ENCODE data around the gene IL31.
"Not testable (repeated sequence)": the region's sequence is repeated elsewhere in the genome, so short reads cannot be mapped to it uniquely, and the experiment has no call there.

IL31 gene

DNA sequence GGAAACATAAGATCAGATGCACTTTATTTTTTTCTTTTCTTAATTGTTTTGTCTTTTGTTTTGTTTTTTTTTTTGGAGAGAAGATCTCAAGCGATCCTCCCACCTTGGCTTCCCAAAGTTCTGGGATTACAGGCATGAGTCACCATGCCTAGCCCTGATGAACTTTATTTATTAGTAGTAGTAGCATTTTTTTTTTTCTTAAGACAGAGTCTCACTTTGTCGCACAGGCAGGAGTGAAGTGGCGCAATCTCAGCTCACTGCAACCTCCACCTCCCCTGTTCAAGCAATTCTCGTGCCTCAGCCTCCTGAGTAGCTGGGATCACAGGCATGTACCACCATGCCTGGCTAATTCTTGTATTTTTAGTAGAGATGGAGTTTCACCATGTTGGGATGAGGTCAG, 2.5 kb upstream of the IL31 start:
- not testable (repeated sequence) for H3K4me1 Mint-ChIP-seq, H3K27me3 Mint-ChIP-seq, H3K9me3 Mint-ChIP-seq, H3K27ac Mint-ChIP-seq, ATAC-seq, DNase-seq, H3K4me3 Mint-ChIP-seq

DNA sequence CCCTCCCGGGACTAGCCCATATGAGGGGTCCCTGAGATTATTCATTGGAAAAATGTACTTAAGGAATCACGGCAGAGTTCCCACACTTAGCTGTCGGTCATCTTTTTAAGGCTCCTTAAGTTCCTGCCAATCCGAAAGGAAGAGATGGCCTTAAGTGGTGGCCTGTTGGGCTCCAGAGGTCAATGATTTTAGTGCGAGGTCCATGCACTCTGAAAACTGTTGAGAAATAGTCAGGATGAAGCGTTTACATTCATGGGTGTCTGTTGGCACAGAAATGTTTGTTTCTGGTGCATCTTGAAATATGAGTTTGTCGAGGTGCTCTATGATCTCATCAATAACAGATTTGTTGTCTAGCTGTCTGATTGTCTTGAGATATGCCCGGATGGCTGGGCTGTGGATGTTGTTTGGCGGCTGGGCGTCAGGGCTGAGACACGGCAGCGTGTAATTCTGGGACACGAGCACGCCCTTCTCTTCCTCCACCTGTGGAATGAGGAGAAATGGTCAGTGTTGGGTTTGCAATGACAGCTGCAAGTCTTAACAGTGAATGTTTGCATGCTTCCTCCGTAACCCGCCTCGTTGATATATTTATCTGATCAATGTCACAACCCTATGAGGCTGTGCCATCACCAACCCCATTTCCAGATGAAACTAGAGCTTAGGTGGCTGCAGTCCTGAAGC, 1.6 kb downstream of the IL31 start:
- DNase-seq = no peak
- Mint-ChIP-seq H3K4me3 (no peak overlapping the region), H3K27ac (no peak overlapping the region), H3K4me1 (no peaks in the 10 kb centered on the region), H3K9me3 (no peaks in the 10 kb centered on the region), H3K27me3 (no peaks in the 10 kb centered on the region)
- no peak for ATAC-seq

DNA sequence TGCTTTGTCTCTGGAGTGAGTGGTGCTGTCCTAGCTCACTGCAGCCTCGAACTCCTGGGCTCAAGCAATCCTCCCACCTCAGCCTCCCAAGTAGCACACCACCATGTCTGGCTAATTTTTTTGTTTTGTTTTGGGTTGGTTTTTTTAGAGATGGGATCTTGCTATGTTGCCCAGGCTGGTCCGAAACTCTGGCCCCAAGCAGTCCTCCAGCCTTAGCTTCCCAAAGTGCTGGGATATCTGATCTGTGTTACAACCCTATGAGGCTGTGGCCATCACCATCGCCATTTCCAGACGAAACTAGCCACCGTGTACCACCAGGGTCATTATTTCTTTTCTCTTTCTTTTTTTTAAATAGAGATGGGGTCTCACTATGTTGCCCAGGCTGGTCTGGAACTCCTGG, 2.6 kb downstream of the IL31 start:
- DNase-seq = no peak
- Mint-ChIP-seq H3K4me3 (no peak overlapping the region), H3K27me3 (no peaks in the 10 kb centered on the region), H3K27ac (no peak overlapping the region), H3K9me3 (no peaks in the 10 kb centered on the region), H3K4me1 (peaks cover 8% of the 10 kb centered on the region)
- ATAC-seq = no peak

DNA sequence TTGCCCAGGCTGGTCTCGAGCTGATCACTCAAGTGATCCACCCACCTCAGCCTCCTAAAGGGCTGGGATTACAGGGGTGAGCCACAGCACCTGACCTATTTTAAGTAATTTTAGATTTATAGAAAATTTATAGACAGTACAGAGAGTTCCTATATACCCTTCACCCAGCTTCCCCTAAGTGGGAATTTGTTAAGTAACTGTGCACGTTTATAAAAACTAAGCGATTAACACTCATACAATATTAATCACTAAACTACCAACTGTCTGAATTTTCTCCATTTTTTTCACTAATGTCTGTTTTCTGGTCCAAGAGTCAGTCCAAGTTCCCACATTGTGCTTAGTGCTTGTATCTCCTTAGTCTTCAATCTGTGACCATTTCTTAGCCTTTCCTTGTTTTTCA, 5.5 kb downstream of the IL31 start:
- no peak for ATAC-seq
- H3K4me1 Mint-ChIP-seq = peaks cover 11% of the 10 kb centered on the region
- no peaks in the 10 kb centered on the region for H3K27me3 Mint-ChIP-seq
- H3K9me3 Mint-ChIP-seq = no peaks in the 10 kb centered on the region
- H3K4me3 Mint-ChIP-seq = no peak overlapping the region
- H3K27ac Mint-ChIP-seq = no peak overlapping the region
- DNase-seq = no peak

DNA sequence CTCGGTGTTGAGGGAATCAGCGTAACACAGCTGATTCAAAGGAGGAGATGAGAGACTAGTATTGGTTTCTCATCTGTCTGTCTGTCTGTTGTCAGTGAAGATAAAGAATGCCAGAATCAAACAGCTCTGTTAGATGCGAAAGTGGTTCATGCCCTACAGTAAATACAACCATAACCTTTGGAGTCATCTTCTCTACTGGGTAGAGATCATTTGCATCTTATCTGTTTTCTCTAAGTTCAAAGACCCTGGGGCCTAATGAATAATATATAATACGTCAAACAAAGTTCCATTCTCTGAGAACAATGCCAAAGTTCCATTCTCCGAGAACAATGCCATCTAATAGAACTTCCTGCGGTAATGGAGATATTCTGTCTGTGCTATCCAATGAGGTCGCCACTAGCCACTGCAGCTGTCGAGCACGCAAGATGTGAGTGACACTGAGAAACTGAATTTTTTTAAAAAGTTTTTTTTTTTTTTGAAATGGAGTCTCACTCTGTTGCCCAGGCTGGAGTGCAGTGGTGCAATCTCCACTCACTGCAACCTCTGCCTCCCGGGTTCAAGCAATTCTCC, 6.6 kb downstream of the IL31 start:
- no peak overlapping the region for H3K4me3 Mint-ChIP-seq
- H3K4me1 Mint-ChIP-seq = peaks cover 21% of the 10 kb centered on the region
- DNase-seq = no peak
- H3K27ac Mint-ChIP-seq = no peak overlapping the region
- no peaks in the 10 kb centered on the region for H3K9me3 Mint-ChIP-seq
- no peak for ATAC-seq
- H3K27me3 Mint-ChIP-seq = no peaks in the 10 kb centered on the region

DNA sequence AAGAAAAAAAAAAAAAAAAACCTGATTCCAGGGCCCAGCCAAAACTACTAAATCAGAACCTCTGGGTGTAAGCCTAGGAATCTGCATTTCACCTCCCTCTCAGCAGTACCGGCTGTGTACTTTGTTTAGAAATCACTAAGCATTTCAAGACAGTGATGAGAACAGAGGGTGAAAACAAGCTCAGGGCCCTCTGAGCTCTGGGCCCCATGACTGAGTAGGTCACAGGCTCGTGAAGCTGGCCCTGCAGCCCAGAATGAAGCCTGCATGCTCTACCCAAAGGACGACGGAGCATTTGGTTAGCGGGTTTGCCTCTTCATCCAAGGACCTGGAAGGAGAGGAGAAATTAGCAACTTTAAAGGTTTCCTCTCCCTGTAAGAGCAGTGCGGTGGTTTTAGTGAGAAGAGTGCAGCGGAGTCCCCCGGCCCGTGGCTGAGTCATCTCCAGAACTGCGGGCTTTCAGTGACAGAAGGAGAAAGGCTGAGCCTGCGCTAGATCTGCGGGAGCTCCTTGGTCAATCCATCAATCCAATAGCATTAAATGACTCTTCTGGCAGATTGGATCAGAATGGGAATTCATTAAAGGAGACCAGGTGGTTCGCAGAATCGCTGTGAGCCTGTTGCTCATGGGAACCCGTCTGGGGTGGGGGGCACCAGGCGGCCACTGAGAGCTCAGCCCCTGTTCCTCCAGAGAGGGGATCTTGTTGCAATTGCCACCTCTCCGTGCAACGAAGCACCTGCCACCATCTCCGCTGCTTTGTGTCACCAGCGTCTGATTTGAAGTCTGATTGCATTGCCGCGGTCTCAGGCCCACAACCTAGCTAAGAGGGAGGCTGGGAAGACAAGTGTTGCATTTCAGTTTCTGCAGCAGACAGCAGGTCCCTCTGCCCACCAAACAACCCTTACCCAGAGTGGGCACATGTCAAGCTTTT, 7.3 kb downstream of the IL31 start:
- no peak overlapping the region for H3K27ac Mint-ChIP-seq
- no peak overlapping the region for H3K4me3 Mint-ChIP-seq
- peak; percentile 21 to 61 for DNase-seq
- peak; percentile 91 for ATAC-seq
- H3K4me1 Mint-ChIP-seq = peaks cover 29% of the 10 kb centered on the region
- no peaks in the 10 kb centered on the region for H3K9me3 Mint-ChIP-seq
- no peaks in the 10 kb centered on the region for H3K27me3 Mint-ChIP-seq

DNA sequence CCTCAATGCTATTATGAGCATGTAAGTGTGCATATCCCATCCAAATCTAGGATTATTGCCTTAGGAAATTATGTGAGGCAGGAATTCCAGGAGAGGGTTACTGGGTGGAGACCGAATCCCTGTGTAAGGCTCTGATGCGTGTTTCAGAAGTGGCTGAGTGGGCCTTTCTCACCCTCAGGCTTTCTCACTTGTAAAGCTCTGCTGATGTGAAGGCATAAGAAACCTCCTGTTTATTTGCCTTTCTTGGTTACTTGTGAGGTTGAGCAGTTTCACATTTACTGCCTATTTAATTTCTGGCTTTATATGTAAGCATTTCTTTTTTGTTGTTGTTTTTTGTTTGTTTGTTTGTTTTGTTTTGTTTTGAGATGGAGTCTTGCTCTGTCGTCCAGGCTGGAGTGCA, 11.0 kb downstream of the IL31 start:
- no peaks in the 10 kb centered on the region for H3K9me3 Mint-ChIP-seq
- peaks cover 34% of the 10 kb centered on the region for H3K4me1 Mint-ChIP-seq
- no peak for DNase-seq
- no peak for ATAC-seq
- H3K4me3 Mint-ChIP-seq = no peak overlapping the region
- no peaks in the 10 kb centered on the region for H3K27me3 Mint-ChIP-seq
- H3K27ac Mint-ChIP-seq = no peak overlapping the region

DNA sequence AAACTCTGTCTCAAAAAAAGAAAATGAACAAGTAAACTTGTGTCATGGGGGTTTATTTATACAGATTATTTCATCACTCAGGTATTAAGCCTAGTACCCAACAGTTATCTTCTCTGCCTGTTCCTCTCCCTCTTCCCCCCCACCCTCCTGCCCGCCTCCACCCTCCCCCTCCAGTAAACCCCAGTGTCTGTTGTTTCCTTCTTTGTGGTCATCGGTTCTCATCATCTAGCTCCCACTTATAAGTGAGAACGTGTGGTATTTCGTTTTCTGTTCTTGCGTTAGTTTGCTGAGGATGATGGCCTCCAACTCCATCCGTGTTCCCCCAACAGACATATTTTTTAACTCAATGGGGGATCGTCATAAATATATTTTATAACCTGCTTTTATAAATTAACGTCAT, 12.3 kb downstream of the IL31 start:
- ATAC-seq (peak; percentile 66), DNase-seq (peak in 1 of 2 donors; percentile 36)
- peak overlapping the region in 1 of 2 donors; percentile 89 for H3K27ac Mint-ChIP-seq
- H3K4me3 Mint-ChIP-seq = peak overlapping the region; percentile 54 to 62
- H3K9me3 Mint-ChIP-seq = no peaks in the 10 kb centered on the region
- peaks cover 29% of the 10 kb centered on the region for H3K4me1 Mint-ChIP-seq
- no peaks in the 10 kb centered on the region for H3K27me3 Mint-ChIP-seq

DNA sequence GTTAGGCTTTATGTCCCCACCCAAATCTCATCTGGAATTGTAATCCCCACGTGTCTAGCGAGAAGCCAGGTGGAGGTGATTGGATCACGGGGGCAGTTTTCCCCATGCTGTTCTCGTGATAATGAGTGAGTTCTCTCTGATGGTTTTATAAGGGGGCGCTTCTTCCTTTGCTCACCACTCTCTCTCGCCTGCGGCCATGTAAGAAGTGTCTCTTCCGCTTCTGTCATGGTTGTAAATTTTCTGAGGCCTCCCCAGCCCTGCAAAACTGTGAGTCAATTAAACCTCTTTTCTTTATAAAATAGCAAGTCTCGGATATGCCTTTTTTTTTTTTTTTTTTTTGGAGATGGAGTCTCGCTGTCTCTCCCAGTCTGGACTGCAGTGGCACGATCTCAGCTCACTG, 13.3 kb downstream of the IL31 start:
- DNase-seq (no peak), ATAC-seq (no peak)
- Mint-ChIP-seq H3K4me1 (peaks cover 24% of the 10 kb centered on the region), H3K27ac (no peak overlapping the region), H3K27me3 (no peaks in the 10 kb centered on the region), H3K9me3 (no peaks in the 10 kb centered on the region), H3K4me3 (no peak overlapping the region)

DNA sequence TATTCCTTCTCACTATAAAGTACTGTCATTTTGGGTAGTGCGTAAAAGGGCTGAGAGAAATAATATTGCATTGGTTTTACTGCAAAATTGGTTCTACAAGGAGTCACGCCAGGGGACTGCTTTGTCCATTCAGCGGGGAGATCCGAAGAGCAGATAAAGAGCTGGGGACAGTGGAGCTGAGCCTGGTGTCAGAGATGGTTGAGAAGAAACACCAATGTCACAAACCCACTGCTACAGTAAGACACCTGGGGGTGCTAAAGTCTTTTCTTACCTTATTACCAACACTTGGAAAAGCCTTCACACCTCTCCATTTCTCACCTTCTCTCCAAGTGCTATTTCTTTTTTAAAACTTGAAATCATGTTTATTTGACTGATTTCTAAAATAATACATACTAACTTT, 14.1 kb downstream of the IL31 start:
- no peaks in the 10 kb centered on the region for H3K27me3 Mint-ChIP-seq
- no peaks in the 10 kb centered on the region for H3K9me3 Mint-ChIP-seq
- no peak for DNase-seq
- H3K4me1 Mint-ChIP-seq = peaks cover 24% of the 10 kb centered on the region
- no peak overlapping the region for H3K27ac Mint-ChIP-seq
- no peak overlapping the region for H3K4me3 Mint-ChIP-seq
- ATAC-seq = no peak

DNA sequence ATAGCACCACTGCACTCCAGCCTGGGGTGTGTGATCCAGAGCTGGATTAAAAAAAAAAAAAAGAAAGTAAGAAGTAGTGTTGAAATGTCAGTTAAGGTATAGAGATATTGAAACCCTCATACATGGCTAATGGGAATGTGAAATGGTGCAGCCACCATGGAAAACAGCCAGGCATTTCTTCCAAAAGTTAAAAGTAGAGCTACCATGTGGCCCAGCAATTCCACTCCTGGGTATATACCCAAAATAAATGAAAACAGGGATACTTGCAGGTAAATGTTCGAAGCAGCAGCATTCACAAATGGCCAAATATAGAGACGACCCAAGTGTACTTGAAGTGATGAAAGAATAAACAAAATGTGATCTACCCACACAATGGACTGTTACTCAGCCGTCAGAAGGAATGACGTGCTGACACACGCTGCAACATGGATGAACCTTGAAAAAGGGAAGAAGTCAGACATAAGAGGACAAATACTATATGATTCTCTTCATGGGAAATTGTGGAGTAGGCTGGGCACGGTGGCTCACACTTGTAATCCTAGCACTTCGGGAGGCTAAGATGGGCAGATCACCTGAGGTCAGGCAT, 15.2 kb downstream of the IL31 start:
- no peak for ATAC-seq
- no peaks in the 10 kb centered on the region for H3K9me3 Mint-ChIP-seq
- no peak overlapping the region for H3K27ac Mint-ChIP-seq
- H3K4me3 Mint-ChIP-seq = no peak overlapping the region
- H3K27me3 Mint-ChIP-seq = no peaks in the 10 kb centered on the region
- no peak for DNase-seq
- H3K4me1 Mint-ChIP-seq = peaks cover 24% of the 10 kb centered on the region

DNA sequence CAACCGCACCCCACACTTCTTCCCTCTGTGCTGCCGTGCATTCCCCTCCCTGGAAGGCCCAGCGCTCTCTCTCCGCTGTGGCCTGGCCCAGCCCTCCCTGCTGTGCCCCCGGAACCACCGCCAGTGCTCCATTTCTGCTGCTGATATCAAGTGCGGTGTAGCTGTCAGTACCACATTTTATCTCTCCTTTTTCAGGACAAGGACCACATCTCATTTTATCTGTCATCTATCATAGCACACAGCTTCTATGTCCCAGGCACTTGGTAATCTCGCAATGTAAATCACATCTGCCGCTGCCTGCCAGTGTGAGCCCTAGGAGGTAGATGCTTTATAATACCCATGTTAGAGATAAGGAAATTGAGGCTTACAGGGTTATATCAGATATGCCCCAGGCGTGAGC, 18.3 kb downstream of the IL31 start:
- H3K4me1 Mint-ChIP-seq = no peaks in the 10 kb centered on the region
- no peak for ATAC-seq
- H3K27ac Mint-ChIP-seq = no peak overlapping the region

DNA sequence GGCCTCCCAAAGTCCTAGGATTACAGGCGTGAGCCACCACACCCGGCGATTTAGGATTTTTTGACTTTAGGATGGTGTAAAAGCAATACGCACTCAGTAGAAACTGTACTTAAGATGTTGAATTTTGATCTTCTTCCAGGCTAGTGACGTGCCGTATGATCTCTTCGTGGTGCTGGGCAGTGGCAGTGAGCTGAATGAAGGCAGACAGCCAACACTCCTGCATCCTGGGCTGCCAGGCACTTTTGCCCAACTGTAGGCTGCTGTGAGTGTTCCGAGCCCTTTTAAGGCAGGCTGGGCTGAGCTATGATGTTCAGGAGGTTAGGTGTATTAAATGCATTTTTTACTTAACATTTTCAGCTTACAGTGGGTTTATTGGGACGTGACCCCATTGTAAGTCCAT, 21.3 kb downstream of the IL31 start:
- ATAC-seq (no peak), DNase-seq (no peak)
- Mint-ChIP-seq H3K27ac (no peak overlapping the region), H3K4me1 (no peaks in the 10 kb centered on the region), H3K4me3 (no peak overlapping the region), H3K9me3 (no peaks in the 10 kb centered on the region), H3K27me3 (no peaks in the 10 kb centered on the region)

More for the DNA sequence above, 18.3 kb downstream of the IL31 start:
- Mint-ChIP-seq H3K9me3 (no peaks in the 10 kb centered on the region), H3K27me3 (no peaks in the 10 kb centered on the region), H3K4me3 (no peak overlapping the region)
- no peak for DNase-seq

DNA sequence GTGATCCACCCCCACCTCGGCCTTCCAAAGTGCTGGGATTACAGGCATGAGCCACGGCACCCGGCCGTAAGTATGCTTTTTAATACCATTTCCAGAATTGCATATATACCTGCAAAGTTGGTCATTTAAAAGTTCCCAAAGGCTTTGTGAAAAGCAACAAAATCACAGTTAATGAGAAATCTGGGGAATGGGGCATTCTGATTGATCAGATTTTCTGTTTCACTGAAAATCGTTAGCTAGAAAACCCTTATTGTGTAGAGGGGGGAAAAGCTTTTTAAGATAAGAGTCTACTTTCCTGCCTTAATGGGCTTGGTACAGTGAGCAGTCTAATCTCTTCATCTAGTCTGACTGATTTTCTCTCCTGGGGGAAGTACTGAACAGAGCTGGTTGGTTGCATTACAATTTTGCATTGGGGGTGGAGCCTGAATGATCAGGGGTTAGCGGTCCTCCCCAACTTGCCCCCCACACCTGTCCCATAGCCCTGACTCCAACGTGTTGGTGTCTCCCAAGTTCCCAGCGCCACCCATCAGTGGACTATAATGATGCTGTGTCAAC, 23.8 kb downstream of the IL31 start:
- no peak for ATAC-seq

DNA sequence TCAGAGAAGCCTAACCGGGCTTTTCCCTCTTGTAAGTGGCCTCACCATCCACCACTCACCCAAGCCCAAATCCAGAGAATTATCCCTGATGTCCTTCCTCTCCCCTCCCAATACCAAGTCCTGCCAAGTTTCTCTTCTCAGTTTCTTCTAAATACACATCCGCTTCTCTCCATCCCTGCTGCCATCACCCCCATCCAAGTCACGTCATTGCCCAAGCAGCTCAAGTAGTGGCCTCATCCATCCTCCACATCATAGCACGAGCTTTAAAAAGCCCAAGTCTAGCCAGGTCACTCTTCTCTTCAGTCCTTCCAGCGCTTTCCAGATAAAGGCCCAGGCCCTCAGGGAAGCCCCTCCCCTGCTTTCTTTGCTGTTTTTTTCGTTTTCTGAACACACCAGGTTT, 25.4 kb downstream of the IL31 start:
- H3K4me1 Mint-ChIP-seq = no peaks in the 10 kb centered on the region
- H3K9me3 Mint-ChIP-seq = no peaks in the 10 kb centered on the region
- no peak for ATAC-seq
- DNase-seq = no peak
- H3K27ac Mint-ChIP-seq = peak overlapping the region; percentile 21 to 80
- no peaks in the 10 kb centered on the region for H3K27me3 Mint-ChIP-seq
- no peak overlapping the region for H3K4me3 Mint-ChIP-seq

More for the DNA sequence above, 23.8 kb downstream of the IL31 start:
- DNase-seq = no peak
- Mint-ChIP-seq H3K4me3 (no peak overlapping the region), H3K27ac (no peak overlapping the region), H3K4me1 (no peaks in the 10 kb centered on the region), H3K27me3 (no peaks in the 10 kb centered on the region), H3K9me3 (no peaks in the 10 kb centered on the region)

Measured in stimulated activated naive CD8-positive, alpha-beta T cell treated with anti-CD3 and anti-CD28 coated beads, Interleukin-15, amount 100 ng/mL, for 72 hours (primary cell).